ENCODE results near the gene RNF41.
"Not testable (repeated sequence)": the region's sequence is repeated elsewhere in the genome, so short reads cannot be mapped to it uniquely, and the experiment has no call there.

The RNF41 gene

GRCh38 chr12:56221757-56222530, at the start of gene RNF41:
TSS of gene RNF41 (minus strand) at chr12:56221922. CDS start at chr12:56214047, 7,875 bp downstream.
- peak; percentile 97 for FAIRE-seq

- peak; percentile 23 for FAIRE-seq
Measured at GRCh38 chr12:56271031-56271430, 49.3 kb upstream of the RNF41 start.

DNA sequence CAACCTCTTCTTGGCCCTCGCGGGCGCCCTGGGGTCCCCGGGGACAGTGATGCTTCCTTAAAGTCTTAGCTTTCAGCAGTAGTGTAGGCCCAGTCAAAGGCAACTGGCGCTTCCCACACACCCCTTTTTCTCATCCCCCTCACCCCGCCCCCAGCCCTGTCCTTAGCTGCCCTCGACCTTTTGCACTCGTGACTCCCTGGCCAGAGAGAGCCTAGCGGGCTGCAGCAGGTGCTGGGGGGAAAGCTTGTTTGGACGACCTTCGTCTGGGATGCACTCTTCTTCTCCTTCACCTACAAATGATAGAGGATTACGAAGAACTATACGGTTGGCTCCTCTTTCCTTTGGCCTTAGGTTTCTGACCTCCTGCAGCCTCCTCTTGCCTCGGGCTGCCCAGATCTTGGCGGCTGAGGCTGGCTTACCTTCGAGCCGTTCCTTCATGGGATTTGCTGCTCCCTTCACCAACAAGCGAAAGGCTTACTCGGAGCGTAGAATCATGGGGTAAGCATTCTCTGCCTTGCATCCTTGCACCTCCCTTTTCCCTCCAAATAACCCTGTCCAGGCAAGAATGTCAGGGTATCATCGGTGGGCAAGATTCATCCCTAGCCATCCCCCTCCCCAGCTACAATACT, 45.8 kb upstream of the RNF41 start:
- no peak for FAIRE-seq

GRCh38 chr12:56266693-56267442, 45.1 kb upstream of the RNF41 start, which contains the start of gene COQ10A:
TSS of gene COQ10A (plus strand) at chr12:56266942. CDS start at chr12:56267119, 177 bp downstream.
- no peak for FAIRE-seq

GRCh38 chr12:56266068-56266692, 44.5 kb upstream of the RNF41 start:
- not testable (repeated sequence) for FAIRE-seq

GRCh38 chr12:56262955-56263354, 41.2 kb upstream of the RNF41 start:
- FAIRE-seq = not testable (repeated sequence)

DNA sequence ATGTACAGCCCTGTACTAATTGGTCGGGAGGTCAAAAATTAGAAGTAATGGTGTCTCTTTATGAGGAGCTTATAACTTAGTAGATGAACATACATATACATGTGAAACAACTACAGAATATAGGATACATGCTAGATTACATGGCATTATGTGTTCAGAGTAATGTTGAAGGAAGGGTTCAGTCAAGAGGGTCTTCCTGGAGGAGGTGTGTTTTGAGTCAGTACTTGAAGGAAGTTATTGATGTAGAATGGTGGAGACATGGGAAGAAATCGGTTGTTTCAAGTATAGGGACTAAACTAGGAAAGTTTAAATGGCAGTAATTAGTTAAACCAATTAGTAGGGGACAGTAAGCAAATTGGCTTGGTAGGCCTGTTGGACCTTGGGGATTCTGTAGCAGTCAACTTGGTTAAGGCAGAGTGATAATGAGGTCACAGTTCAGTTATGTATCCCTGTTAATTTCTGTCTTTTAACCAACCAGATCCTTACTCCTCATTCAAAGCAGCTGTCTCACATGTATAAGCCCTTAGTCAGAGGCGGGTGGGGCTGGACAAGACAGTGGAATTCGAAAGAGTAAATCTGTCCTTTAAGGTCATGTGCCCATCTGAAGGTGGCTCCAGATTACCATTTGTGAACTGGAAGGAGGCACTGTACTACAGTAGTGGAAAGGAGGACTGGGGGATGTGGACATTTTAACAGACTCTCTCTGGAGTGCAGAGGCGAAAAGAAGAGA, 39.9 kb upstream of the RNF41 start:
- FAIRE-seq = no peak

DNA sequence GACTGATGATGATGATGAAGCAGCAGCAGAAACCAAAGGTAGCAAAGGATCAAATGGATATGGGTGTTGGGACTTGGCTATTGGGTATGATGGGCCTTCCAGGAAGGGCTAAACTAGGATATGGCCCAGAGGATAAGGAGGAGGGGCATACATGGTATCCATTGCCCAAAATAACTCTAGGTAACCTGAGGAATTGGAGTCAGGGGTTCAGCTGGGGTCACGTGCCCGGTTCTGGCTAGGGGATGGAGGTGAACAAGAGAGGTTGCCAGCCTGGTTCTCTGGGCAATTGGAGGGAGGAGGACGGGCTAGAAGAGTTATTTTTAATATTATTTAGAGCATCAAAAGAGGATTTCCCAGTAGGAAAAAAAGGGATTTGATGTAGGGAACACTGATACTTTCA, 39.2 kb upstream of the RNF41 start:
- FAIRE-seq = no peak

DNA sequence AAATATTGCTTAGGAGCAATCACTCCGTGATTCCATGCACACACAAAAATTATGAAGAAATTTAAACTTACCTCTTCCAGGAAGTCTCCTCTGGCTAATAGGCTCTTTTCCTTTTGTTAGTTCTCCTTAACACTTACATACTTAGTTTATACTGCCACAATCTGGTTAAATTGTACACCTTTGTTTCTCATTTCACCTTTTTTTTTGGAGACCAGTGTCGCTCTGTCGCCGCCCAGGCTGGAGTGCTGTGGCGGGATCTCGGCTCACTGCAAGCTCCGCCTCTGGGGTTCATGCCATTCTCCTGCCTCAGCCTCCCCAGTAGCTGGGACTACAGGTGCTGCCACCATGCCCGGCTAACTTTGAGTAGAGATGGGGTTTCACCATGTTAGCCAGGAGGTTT, 38.7 kb upstream of the RNF41 start:
- FAIRE-seq = no peak

DNA sequence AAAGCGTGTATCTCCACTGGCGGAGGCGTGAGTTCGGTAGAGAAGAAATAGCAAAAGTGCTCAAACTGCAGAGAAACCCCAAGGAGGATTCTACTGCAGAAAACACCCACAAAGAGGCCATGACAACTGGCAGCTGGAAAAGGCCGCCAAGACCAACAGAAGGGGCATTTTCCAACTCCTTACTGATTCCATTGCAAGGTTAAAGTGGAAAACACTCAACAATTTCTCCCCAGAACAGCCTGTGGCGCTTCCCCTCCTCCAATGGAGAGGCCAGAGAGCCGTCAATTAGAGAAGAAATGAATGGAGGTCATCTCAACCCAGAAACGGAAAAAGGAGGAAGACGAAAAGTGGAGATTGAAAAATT, 37.1 kb upstream of the RNF41 start:
- FAIRE-seq = no peak

- no peak for FAIRE-seq
Measured at GRCh38 chr12:56258068-56258819, 36.5 kb upstream of the RNF41 start, which contains the start of gene ANKRD52. TSS of gene ANKRD52 (minus strand) at chr12:56258384. CDS start at chr12:56258269, 115 bp downstream.

DNA sequence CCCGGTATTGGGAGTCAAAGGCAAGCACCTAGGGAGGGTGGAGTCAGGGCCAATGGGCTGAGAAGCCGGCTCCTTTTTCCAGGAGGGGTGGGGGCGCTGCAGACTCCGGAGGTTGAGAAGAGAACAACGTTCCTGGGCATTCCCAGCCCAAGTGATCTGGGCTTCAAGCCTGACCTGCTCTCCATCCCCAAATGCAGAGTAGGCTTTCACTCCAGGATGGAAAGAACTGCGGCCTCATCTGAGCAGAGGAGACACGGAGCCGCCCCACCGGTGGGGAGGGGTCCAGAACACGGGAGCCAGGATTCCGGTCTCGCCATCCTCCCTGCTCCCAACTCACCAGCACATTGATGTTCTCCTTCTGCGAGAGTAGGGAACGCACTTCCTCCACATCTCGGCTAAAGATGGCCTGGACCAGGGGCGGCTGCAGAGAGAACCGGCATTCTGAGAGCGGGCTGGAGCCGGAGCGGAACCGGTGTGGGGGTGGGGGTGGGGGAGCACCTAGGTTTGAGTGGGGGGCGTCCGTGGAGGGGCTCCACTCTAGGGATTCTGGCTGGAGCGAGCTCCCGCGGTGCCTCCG, 35.9 kb upstream of the RNF41 start:
- peak; percentile 40 for FAIRE-seq

- no peak for FAIRE-seq
Measured at GRCh38 chr12:56257071-56257470, 35.3 kb upstream of the RNF41 start.

GRCh38 chr12:56256326-56256960, 34.7 kb upstream of the RNF41 start:
- no peak for FAIRE-seq

- FAIRE-seq = no peak
Measured at GRCh38 chr12:56255671-56256070, 33.9 kb upstream of the RNF41 start.

DNA sequence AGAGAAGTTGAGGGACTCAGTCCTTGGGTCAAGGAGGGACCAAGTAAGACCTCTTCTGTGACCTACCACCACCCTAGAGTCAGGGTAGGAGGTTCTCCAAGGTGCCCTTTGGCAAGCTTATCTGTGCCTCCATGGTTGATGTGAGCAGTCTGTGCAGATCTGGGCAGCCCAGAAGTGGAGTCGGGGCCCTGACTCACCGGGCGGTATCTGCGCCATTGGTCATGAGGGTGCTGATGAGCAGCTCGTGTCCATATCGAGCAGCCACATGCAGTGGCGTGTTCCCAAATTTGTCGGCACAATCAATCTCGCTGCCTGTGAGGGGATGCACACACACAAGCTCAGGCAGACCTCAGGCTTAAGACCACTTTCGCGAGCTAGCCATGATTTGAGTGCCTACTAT, 31.4 kb upstream of the RNF41 start:
- no peak for FAIRE-seq

DNA sequence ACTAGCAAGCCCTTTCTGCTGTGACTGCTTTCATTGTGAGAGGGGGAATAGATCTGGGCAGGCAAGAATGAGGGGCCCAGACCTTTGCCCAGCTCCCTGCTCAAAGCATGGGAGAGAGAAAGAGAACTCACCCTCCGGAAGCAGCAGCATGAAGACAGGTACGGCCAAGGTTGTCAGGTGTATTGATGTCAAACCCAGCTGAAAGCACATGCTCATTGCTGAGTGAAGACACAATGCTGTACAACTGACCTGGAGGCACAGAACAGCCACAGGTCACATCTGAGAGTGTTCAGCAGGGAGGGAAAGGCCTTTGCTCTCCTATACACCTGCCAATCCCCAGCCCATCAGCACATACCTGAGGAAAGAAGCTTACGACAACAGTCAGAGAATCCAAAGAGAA, 30.9 kb upstream of the RNF41 start:
- FAIRE-seq = no peak

- FAIRE-seq = no peak
Measured at GRCh38 chr12:56248711-56249110, 27.0 kb upstream of the RNF41 start.

DNA sequence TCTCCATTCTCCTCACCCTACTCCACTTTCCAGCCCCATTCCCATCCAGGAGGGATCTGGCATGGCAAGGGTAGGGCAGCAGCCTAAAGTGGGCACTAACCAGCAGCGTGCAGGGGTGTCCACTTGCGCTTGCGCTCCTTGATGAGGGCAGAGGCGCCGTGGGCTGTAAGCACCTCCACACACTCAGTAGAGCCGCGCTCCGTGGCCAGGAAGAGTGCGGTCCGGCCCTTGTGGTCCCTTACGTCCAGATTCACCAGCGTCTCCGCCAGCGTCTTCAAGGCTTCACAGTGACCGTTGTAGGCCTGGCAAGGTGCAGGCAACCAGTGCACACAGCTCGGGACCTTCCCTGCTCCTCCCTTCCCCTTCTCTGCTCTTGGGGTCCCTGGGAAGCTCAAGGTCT, 26.2 kb upstream of the RNF41 start:
- no peak for FAIRE-seq

DNA sequence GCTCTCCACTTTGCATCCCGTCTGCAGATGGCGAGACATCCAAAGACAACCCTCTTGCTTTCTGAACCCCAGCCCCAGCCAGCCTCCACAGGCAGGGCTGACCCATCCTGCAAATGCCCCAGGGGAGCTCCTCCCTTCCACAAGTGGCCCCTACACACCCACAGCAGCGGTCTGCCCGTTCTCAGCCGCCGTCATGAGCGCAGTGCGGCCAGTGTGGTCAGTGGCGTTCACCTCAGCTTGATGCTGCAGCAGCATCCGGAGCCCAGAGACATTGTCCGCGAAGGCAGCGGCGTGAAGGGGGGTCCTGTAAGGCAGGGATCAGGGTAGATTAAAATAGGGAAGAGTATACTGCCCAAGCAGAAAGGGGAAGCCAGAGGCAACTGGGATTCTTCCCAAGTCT, 22.8 kb upstream of the RNF41 start:
- no peak for FAIRE-seq

DNA sequence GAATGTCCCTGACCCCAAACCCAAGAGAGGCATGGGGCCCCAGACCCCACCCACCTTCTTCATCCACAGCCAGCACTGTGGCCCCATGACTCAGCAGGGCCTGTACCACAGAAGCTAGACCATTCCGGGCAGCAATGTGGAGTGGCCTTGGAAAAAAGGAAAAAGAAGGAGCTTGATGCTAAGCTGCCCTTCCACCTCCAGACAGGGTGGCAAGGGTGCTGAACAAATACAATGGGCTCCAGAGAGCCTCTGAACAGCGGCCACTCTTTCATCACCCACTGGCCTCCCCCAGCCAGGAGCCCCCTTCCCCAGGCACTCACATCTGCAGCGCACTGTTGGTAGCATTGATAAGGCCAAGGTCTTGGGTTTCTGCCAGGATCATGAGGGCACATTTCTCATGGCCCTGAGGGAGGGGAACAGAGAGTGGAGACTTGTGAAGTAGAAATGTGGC, 22.0 kb upstream of the RNF41 start:
- no peak for FAIRE-seq

Measured in G401.6 (cell line).